Mammary epithelial cell (primary cell): ENCODE data around the gene FIBCD1.
"Not testable (repeated sequence)": the region's sequence is repeated elsewhere in the genome, so short reads cannot be mapped to it uniquely, and the experiment has no call there.

Experiments
- CTCF ChIP-seq, 2 donors: IDR thresholded peaks in 1 of 2; conservative IDR thresholded peaks in 1 of 2; 2 replicates each; pipeline ENCODE4 v1.5.1; 2011 to 2012; ENCODE audit warnings: inconsistent platforms in 2 of 2, low read length in 2 of 2, mild to moderate bottlenecking in 2 of 2, control low read depth in 1 of 2, low read depth in 1 of 2; ENCODE audit not compliant: insufficient read depth in 1 of 2; ENCODE audit errors: extremely low read depth in 1 of 2
- EZH2 ChIP-seq: IDR thresholded peaks from 2 replicates; pipeline ENCODE4 v1.6.1; 2012; ENCODE audit warnings: low read length, inconsistent platforms, borderline replicate concordance

- not testable (repeated sequence) for TF ChIP-seq CTCF (conservative IDR thresholded peaks at IDR 0.05 in 1 of 2, IDR thresholded peaks at IDR 0.05 in 1 of 2; ENCODE audit: extremely low read depth in 1 of 2, insufficient read depth in 1 of 2, low read depth in 1 of 2, low read length in 2 of 2); EZH2
Measured at GRCh38 chr9:130954925-130955324, 15.9 kb upstream of the FIBCD1 start.
